ENCODE data around the gene SLC24A1.

GRCh38 chr15:65655026-65655425, 33.3 kb downstream of the SLC24A1 start:
- TF ChIP-seq CTCF (IDR thresholded peaks at IDR 0.05; ENCODE audit: insufficient read depth, low read depth, low read length) = no peak
- TF ChIP-seq EZH2 (IDR thresholded peaks at IDR 0.05; ENCODE audit: insufficient read depth, low read length) = no peak

Measured in astrocyte (in vitro differentiated cells and primary cell).